ENCODE measurements around the gene HABP2.

The HABP2 gene

DNA sequence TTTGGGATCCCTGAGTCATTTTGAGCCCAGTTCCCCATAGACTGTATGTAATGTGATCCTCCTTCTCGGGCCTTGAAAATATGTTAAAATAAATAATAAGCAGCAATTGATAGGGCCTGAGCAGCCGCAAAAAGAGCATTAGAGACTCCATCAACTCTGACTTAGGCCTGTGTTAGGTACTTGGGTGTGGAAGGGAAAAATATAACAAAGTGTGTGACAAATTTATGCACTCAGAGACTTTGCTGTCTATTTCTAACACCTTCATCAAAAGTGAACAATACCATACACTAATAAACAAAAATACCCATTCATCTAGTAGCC, 31.4 kb upstream of the HABP2 start:
- no peaks in the 10 kb centered on the region for H3K9me3 Mint-ChIP-seq
- no peak overlapping the region for H3K27ac Mint-ChIP-seq
- H3K4me1 Mint-ChIP-seq, result no peaks in the 10 kb centered on the region
- H3K36me3 Mint-ChIP-seq, result no peaks in the 10 kb centered on the region
- peaks cover 35% of the 10 kb centered on the region for H3K27me3 Mint-ChIP-seq
- no peak overlapping the region for H3K4me3 Mint-ChIP-seq
- no peak for ATAC-seq

DNA sequence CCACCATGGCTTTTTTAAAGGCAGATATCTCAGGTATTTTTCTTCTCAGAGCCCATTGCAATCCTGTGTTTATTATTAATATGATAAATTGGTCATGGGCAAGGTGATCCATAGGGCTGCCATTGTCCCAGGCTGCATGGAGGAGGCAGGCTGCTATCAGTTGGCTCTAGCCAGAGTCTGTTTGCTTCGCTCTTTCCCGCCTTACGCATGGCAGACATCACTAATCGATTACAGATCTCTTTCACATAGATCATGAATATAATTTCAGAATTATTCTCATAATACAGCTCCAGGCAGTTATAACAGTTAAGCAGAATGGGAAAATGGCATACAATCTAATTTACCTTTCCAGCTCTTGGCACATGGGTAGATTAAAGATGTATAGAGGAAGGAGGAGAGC, 30.4 kb upstream of the HABP2 start:
- H3K27me3 Mint-ChIP-seq, result peaks cover 29% of the 10 kb centered on the region
- H3K4me1 Mint-ChIP-seq, result no peaks in the 10 kb centered on the region
- no peaks in the 10 kb centered on the region for H3K9me3 Mint-ChIP-seq

DNA sequence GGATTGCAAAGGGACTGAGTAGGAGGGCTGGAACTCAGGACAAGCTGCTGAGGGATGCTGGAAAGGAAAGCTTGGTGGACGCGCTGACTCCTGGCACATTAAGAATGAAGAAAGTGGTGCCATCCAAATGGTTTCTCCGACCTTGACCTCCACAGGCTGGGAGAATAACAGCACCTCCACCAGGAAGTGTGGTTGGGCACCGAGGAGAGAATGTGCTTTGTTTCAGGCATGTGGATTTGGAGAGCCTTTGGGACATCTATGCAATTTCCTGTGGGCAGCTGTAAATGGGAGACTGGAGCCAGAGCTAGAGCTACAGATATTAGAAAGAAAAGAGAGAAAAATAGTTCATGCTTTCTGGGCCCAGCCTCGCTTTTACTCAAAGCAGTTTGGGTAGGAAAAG, 29.8 kb upstream of the HABP2 start:
- no peaks in the 10 kb centered on the region for H3K4me1 Mint-ChIP-seq
- no peaks in the 10 kb centered on the region for H3K9me3 Mint-ChIP-seq
- ATAC-seq, result no peak
- peaks cover 23% of the 10 kb centered on the region for H3K27me3 Mint-ChIP-seq
- H3K4me3 Mint-ChIP-seq, result no peak overlapping the region
- H3K36me3 Mint-ChIP-seq, result no peaks in the 10 kb centered on the region
- no peak overlapping the region for H3K27ac Mint-ChIP-seq

More for the DNA sequence above, 30.4 kb upstream of the HABP2 start:
- no peak for ATAC-seq
- Mint-ChIP-seq H3K36me3 (no peaks in the 10 kb centered on the region), H3K4me3 (no peak overlapping the region), H3K27ac (no peak overlapping the region)

DNA sequence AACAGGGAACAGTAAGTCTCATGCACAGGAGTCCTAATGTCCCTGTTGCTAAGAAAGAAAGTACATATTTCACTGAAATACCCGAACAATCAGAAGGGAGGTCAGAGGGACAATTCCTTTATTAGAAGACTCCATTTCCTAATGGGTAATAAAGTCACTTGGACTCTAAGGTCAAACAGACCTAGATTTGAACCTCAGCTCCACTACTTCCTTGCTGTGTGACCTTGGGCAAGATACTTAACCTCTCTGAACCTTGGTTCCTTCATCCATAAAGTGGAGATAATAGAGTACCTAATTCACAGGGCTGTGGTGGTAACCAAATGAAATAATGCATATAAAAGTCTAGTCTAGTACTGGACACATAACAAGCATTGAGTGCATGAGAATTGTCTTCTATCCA, 29.2 kb upstream of the HABP2 start:
- no peak overlapping the region for H3K27ac Mint-ChIP-seq
- peaks cover 23% of the 10 kb centered on the region for H3K27me3 Mint-ChIP-seq
- no peak overlapping the region for H3K4me3 Mint-ChIP-seq
- no peaks in the 10 kb centered on the region for H3K9me3 Mint-ChIP-seq
- ATAC-seq, result no peak
- H3K4me1 Mint-ChIP-seq, result no peaks in the 10 kb centered on the region
- no peaks in the 10 kb centered on the region for H3K36me3 Mint-ChIP-seq

DNA sequence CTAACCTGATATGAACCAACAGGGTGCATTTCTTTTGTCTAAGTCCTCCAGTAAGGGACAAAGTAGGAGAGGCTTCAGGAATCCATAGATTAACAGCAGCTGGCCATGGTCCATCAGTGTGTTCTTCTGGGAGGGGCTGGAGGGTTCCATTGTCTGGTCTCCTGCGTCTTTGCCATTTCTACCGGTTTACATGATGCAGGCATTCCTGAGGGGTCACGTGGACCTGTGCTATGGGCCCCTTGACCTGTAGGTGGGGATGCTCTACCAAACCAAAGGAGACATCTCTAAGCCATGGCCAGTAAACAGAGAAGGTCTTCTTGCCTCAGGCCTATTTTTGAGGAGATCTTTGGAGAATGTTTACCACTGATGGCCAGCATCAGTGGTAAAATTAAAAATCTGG, 28.7 kb upstream of the HABP2 start:
- ATAC-seq, result no peak
- no peak overlapping the region for H3K27ac Mint-ChIP-seq
- H3K27me3 Mint-ChIP-seq, result peaks cover 23% of the 10 kb centered on the region
- H3K36me3 Mint-ChIP-seq, result no peaks in the 10 kb centered on the region
- H3K4me1 Mint-ChIP-seq, result no peaks in the 10 kb centered on the region
- no peaks in the 10 kb centered on the region for H3K9me3 Mint-ChIP-seq
- H3K4me3 Mint-ChIP-seq, result no peak overlapping the region

DNA sequence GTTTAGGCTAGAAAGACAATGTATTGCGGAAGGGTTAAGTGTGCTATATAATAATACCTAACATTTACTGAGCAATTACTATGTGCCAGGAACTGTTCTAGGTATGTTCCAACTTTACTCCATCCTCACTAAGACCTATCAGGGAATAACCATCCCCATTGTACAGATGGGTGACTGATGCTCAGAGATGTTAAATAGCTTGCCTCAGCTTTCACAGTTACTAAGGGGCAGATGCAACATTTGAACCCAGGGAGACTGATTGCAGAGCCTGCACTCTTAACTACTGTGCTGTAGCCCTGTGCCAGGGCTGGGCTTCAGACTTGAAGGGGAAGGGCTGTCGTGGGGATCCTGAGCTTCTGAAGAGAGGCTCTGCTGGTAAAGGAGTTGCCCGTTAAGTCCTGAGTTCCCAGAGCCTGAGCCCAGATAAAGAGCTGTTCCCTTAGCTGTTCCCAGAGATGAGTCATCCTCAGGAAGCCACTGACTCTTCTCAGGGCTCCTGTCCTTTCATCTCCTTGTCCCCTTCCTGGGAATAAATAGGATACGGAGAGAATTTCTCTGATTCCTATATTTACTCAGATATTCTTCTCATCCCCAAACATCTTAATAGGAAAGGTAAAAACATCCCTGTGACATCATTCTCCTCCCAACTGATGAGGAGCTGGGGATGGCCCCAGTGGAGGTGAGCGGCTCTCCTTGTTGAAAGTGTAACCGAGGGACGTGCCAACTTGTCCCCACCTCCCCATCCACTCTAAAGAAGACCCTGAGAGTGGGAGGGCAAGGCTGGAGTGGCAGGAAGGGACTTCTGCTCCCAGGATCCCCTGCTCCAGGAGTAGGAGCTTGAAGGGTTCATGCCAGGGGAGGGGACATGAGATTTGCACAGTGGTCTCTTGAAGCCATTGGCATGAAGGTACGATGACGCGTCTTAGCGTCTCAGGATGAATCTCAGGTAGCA, 28.0 kb upstream of the HABP2 start:
- H3K27ac Mint-ChIP-seq, result no peak overlapping the region
- H3K4me3 Mint-ChIP-seq, result no peak overlapping the region
- no peak for ATAC-seq
- no peaks in the 10 kb centered on the region for H3K9me3 Mint-ChIP-seq
- H3K27me3 Mint-ChIP-seq, result peaks cover 23% of the 10 kb centered on the region
- H3K36me3 Mint-ChIP-seq, result no peaks in the 10 kb centered on the region
- H3K4me1 Mint-ChIP-seq, result no peaks in the 10 kb centered on the region

DNA sequence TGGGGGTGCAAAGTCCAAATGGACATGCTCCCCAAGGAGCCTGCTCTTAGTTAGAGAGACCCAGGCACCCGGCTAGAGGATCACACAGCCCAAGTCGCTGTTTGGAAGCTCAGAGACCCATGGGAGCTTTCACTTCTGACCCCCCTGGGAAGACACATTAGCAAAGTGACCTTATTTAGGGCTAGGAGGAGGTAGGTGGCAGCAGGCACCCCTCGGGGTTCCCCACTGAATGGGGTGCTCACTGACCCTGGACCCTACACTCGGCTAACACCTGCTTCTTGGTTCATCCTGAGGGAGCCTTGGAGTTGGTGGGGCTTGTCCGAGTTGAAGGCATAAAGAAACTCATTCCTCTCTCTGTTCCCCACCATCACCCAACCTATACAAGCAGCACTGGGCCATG, 27.1 kb upstream of the HABP2 start:
- Mint-ChIP-seq H3K27ac (no peak overlapping the region), H3K27me3 (peaks cover 20% of the 10 kb centered on the region), H3K36me3 (no peaks in the 10 kb centered on the region), H3K4me1 (no peaks in the 10 kb centered on the region), H3K4me3 (no peak overlapping the region), H3K9me3 (no peaks in the 10 kb centered on the region)
- no peak for ATAC-seq

DNA sequence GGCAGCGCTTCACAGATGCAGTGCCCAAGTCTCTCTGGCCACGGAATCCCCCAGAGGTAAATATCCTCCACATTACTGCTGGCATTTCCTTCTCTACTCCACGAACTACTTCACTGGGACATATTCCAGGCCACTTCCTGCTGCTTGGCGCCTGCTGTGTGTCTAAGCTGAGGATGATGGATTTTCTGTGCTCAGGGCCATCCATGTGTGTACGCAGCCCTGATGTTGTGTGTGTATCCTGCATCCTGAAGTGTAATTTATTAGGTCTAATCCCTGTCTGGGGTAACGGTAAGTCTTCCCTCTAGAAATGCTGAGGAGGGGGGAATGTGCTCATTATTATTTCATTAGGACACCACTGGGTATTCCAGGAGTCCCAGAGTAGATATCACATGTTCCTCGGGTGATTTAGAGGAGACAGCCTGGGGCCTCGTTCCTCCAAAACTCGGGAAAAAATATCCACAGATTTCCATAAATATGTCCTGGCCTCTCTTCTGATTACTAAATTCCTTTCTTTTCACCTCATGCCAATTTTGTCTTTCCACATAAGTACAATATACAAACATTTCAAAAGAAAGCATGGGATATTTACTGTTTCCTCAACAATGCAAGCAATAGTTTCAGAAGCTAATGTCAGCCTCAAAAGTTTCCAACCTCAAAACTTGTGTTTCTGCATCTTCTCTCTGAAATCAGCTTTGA, 25.5 kb upstream of the HABP2 start:
- Mint-ChIP-seq H3K27ac (no peak overlapping the region), H3K27me3 (peaks cover 13% of the 10 kb centered on the region), H3K4me1 (no peaks in the 10 kb centered on the region), H3K4me3 (no peak overlapping the region), H3K36me3 (no peaks in the 10 kb centered on the region), H3K9me3 (no peaks in the 10 kb centered on the region)
- no peak for ATAC-seq

DNA sequence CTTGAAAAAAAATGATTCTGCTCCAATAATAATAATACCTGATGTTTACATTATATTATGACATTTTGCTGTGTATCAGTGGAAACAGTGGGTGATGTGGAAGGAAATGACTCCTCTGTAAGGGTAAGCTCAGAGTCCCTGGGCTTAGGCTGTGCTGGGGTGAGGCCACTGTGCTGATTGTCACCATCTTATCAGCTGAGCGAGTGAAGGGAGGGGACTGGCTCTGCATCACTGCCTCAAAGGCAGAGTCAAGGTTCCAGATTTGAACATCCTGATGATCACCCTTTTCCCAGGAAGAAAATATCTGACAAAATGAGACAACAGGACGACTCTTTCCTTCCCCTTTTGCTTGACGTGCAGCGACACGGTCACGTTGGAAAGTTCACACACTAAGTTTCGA, 24.0 kb upstream of the HABP2 start:
- H3K4me1 Mint-ChIP-seq, result no peaks in the 10 kb centered on the region
- no peaks in the 10 kb centered on the region for H3K36me3 Mint-ChIP-seq
- H3K4me3 Mint-ChIP-seq, result no peak overlapping the region
- no peak for ATAC-seq
- peaks cover 13% of the 10 kb centered on the region for H3K27me3 Mint-ChIP-seq
- H3K9me3 Mint-ChIP-seq, result no peaks in the 10 kb centered on the region
- no peak overlapping the region for H3K27ac Mint-ChIP-seq

DNA sequence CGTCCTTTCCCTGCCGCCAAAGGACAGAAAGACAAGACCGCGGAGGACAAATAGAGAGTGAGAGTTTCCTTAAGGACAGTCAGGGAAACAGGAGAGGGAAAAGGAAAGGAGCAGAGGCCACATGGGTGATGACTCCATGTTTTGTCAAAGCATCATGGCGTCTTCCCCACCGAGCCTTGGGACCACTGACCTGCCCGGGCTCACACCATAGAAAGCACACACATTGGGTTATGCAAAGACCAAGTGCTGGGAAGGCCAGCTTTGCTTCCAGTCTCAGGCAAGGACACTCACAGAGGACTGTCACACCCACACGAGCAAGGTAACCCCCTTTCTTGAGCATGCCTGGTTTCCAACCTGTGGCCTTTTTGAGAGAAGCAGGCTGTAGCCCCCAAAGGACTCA, 23.3 kb upstream of the HABP2 start:
- ATAC-seq, result no peak
- H3K36me3 Mint-ChIP-seq, result no peaks in the 10 kb centered on the region
- no peak overlapping the region for H3K27ac Mint-ChIP-seq
- H3K4me3 Mint-ChIP-seq, result no peak overlapping the region
- no peaks in the 10 kb centered on the region for H3K4me1 Mint-ChIP-seq
- H3K9me3 Mint-ChIP-seq, result no peaks in the 10 kb centered on the region
- H3K27me3 Mint-ChIP-seq, result peaks cover 13% of the 10 kb centered on the region

DNA sequence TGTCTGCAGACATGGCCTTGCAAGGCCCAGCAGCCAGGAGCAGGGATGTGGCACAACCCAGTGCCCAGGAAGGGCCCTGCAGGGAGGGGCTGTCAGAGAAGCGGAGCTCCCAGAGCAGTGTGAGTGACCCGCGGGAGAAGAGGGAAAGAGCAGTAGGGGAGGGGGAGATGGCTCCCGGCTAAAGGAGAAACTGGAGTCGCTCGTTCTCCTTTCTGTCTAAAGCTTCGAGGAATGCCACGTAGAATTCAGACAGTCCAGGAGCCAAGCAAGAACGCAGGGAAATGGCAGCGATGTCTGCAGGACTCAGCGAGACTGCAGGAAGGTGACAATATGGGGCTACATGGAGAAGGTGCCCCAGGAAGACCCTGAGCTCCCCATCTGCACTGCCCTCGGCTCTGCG, 22.4 kb upstream of the HABP2 start:
- H3K4me1 Mint-ChIP-seq, result no peaks in the 10 kb centered on the region
- no peak overlapping the region for H3K4me3 Mint-ChIP-seq
- no peaks in the 10 kb centered on the region for H3K36me3 Mint-ChIP-seq
- no peak overlapping the region for H3K27ac Mint-ChIP-seq
- no peak for ATAC-seq
- peaks cover 13% of the 10 kb centered on the region for H3K27me3 Mint-ChIP-seq
- H3K9me3 Mint-ChIP-seq, result no peaks in the 10 kb centered on the region

DNA sequence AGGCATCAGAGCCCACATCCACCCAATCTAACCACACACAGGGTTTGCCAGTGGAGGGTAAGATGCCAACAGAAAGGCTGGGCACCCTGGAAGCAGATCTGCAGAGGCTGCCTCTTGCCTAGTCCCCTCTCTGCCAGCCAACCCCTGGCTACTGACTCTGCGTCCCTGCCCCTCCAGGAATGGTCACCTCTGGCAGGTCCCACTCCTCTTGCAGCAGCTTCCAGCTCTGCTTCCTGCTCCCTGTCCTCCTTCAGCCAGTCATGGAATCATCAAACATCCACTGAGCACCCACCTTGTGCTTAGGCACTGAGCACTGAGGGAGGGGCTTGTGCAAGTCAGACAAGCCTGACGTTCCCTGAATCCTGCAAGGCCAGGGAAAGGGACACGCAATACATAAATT, 20.1 kb upstream of the HABP2 start:
- Mint-ChIP-seq H3K4me1 (no peaks in the 10 kb centered on the region), H3K9me3 (no peaks in the 10 kb centered on the region), H3K27me3 (peaks cover 22% of the 10 kb centered on the region), H3K27ac (no peak overlapping the region), H3K36me3 (no peaks in the 10 kb centered on the region), H3K4me3 (no peak overlapping the region)
- ATAC-seq, result no peak

DNA sequence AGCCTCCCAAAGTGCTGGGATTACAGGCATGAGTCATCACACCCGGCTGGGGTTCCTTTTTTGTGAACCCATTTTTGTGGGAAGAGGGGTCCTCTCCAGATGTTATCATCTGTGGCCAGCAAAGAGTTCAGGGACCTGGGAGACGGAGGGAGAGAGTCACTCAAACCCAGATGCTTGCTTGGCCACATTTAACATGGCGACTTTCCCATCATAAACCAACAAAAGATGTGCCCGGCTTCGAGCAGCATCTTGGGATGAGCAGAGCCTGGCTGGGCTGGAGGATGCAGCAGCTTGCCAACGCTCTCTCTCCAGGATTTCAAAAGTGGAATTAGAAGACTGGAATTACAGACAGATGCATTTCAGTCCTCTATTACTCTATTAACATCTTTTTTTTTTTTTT, 19.1 kb upstream of the HABP2 start:
- H3K36me3 Mint-ChIP-seq, result no peaks in the 10 kb centered on the region
- H3K4me1 Mint-ChIP-seq, result no peaks in the 10 kb centered on the region
- H3K27me3 Mint-ChIP-seq, result peaks cover 22% of the 10 kb centered on the region
- H3K9me3 Mint-ChIP-seq, result no peaks in the 10 kb centered on the region
- no peak for ATAC-seq
- H3K27ac Mint-ChIP-seq, result no peak overlapping the region
- no peak overlapping the region for H3K4me3 Mint-ChIP-seq

DNA sequence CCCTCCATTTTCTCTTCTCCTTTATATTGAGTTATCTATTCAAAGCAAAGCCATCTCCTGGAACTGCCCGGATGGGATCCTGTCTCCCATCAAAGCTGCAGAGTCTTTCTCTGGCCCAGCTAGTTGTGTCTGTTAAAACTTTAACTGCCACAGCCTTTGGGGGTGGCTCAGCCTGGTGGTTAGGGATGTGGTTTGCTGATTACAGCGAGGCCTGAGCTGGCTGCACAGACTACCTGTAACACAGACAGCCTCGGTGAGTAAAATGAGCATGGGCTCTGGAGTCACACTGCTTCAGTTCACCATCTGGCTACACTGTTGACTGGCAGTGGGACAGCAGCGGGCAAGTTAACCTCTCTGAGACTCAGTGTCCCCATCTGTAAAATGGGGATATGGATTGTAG, 18.4 kb upstream of the HABP2 start:
- H3K27ac Mint-ChIP-seq, result no peak overlapping the region

DNA sequence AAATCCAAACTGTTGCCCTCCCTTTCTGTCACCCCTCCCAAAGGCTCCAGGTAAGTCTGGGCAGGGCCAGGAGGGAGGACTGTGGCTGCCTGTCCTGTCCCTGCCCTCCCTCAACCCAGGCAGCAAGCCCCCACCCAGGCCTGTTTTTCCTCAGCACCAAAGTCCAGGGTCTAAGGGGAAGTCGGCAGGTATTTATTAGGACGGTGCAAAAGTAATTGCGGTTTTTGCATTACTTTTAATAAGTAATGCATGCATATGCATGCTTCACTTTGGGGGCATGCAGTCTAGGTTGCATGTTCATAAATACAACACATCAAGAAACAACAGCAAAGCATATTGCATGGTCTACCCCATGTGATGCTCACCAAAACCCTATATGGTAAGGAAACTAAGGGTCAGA, 15.2 kb upstream of the HABP2 start:
- ATAC-seq, result no peak
- H3K27me3 Mint-ChIP-seq, result peaks cover 18% of the 10 kb centered on the region
- no peaks in the 10 kb centered on the region for H3K4me1 Mint-ChIP-seq
- no peak overlapping the region for H3K27ac Mint-ChIP-seq
- H3K4me3 Mint-ChIP-seq, result no peak overlapping the region
- no peaks in the 10 kb centered on the region for H3K9me3 Mint-ChIP-seq
- H3K36me3 Mint-ChIP-seq, result no peaks in the 10 kb centered on the region

More for the DNA sequence above, 18.4 kb upstream of the HABP2 start:
- Mint-ChIP-seq H3K9me3 (no peaks in the 10 kb centered on the region), H3K36me3 (no peaks in the 10 kb centered on the region), H3K4me1 (no peaks in the 10 kb centered on the region), H3K4me3 (no peak overlapping the region), H3K27me3 (peaks cover 22% of the 10 kb centered on the region)
- ATAC-seq, result no peak

DNA sequence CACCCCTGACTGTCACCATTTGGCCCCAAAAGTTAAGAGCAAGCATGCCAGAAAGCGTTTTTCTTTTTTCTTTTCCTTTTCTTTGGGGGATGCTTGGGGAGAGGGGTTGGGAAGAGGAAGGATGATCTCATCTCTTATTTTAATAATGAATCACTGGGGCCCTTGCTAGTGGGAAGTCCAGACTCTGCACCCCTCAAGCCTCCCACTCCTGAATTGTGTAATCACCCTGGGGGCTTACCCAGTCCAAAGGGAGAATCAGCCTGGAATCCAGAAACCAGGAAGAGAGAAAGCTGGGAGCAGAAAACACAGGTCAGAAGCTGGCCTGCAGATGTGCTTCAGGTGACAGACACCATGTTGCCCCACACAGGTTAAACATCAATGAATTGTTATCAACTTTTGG, 14.7 kb upstream of the HABP2 start:
- ATAC-seq, result no peak
- no peak overlapping the region for H3K27ac Mint-ChIP-seq

More for the DNA sequence above, 14.7 kb upstream of the HABP2 start:
- no peaks in the 10 kb centered on the region for H3K9me3 Mint-ChIP-seq
- H3K27me3 Mint-ChIP-seq, result peaks cover 13% of the 10 kb centered on the region
- H3K4me1 Mint-ChIP-seq, result no peaks in the 10 kb centered on the region
- H3K4me3 Mint-ChIP-seq, result no peak overlapping the region
- no peaks in the 10 kb centered on the region for H3K36me3 Mint-ChIP-seq
